HEK293 (cell line): Measurements from ENCODE around the gene EFCAB6.

Experiments
- MEIS1 ChIP-seq: sonication (generic); formaldehyde crosslinking; IDR thresholded peaks from 2 replicates; pipeline ENCODE4 v1.8.1; 2022; ENCODE audit warnings: missing genetic modification reagents, mild to moderate bottlenecking, borderline replicate concordance
- ZNF19 ChIP-seq: fragments of 450-650 bp; formaldehyde crosslinking; IDR thresholded peaks from 2 replicates; pipeline ENCODE4; 2016; ENCODE audit warnings: missing biosample characterization, missing genetic modification characterization, low read depth
- ZNF488 ChIP-seq: fragments of 450-650 bp; formaldehyde crosslinking; IDR thresholded peaks from 2 replicates; pipeline ENCODE4 v1.5.1; 2016; ENCODE audit warnings: missing biosample characterization, missing genetic modification characterization
- TF ChIP-seq, protein P1 (sequence below): fragments of 450-650 bp; formaldehyde crosslinking; IDR thresholded peaks from 2 replicates; pipeline ENCODE4 v1.5.1; 2016; ENCODE audit warnings: missing biosample characterization, missing genetic modification characterization

DNA sequence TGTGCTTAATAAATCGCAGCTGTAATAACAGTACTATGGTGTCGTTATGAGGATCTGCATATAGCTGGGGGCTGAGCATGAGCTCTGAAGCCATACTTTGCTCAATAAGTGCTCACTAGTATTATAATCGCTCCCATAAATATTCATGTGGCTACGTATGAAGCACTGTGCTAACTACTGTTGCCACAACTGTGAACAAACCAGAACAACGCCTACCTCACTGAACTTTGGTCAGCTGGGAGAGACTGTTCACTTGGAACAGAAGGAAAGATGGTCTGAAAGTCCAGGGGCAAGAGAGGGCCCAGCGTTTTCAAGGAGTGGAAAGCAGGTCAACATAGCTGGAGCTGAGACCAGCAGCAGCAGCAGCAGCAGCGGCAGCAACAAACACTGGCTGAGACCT lies 141.6 kb downstream of the EFCAB6 start:
- TF ChIP-seq MEIS1 (CRISPR knock-in tag) (no peak), ZNF488 (tag by site-specific recombination) (no peak), ZNF19 (no peak)
- TF ChIP-seq, protein P1, sequence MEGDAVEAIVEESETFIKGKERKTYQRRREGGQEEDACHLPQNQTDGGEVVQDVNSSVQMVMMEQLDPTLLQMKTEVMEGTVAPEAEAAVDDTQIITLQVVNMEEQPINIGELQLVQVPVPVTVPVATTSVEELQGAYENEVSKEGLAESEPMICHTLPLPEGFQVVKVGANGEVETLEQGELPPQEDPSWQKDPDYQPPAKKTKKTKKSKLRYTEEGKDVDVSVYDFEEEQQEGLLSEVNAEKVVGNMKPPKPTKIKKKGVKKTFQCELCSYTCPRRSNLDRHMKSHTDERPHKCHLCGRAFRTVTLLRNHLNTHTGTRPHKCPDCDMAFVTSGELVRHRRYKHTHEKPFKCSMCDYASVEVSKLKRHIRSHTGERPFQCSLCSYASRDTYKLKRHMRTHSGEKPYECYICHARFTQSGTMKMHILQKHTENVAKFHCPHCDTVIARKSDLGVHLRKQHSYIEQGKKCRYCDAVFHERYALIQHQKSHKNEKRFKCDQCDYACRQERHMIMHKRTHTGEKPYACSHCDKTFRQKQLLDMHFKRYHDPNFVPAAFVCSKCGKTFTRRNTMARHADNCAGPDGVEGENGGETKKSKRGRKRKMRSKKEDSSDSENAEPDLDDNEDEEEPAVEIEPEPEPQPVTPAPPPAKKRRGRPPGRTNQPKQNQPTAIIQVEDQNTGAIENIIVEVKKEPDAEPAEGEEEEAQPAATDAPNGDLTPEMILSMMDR (tag by site-specific recombination): no peak
